Measurements from ENCODE around the gene EPN2.

Gene EPN2

DNA sequence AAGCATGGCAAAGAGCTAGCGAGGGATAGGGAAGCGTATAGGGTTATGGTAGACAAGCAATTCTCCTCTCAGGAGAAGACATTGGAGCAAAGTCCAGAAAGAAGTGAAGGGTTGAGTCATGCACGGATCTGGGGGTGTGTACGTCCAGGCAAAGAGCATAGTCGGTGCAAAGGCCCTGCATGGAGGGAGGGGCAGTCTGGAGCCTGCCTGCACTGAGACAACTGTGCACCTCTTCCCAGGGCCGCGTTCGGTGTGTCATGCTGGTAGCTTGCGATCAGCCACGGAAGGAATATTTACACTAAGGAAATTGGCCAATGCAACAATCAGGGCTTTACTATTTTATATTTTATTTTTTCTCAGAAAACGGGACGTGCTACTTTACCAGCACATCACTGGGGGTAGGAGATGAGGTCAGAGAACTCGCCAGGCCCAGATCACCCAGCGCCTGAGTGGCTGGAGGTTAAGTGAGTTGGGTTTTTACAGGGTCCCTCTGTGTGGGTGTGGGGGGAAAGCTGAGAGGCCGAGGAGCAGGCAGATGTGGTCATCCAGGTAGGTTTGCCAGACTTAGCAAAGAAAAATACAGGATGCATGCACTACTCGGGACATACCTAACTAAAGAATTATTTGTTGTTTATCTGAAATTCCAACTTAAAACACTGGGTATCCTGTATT is 132.1 kb downstream of the EPN2 start:
- FAIRE-seq, result no peak

- no peak for FAIRE-seq
Measured at GRCh38 chr17:19369846-19370492, 132.8 kb downstream of the EPN2 start.

GRCh38 chr17:19370493-19370960 is 133.4 kb downstream of the EPN2 start:
- FAIRE-seq, result no peak

DNA sequence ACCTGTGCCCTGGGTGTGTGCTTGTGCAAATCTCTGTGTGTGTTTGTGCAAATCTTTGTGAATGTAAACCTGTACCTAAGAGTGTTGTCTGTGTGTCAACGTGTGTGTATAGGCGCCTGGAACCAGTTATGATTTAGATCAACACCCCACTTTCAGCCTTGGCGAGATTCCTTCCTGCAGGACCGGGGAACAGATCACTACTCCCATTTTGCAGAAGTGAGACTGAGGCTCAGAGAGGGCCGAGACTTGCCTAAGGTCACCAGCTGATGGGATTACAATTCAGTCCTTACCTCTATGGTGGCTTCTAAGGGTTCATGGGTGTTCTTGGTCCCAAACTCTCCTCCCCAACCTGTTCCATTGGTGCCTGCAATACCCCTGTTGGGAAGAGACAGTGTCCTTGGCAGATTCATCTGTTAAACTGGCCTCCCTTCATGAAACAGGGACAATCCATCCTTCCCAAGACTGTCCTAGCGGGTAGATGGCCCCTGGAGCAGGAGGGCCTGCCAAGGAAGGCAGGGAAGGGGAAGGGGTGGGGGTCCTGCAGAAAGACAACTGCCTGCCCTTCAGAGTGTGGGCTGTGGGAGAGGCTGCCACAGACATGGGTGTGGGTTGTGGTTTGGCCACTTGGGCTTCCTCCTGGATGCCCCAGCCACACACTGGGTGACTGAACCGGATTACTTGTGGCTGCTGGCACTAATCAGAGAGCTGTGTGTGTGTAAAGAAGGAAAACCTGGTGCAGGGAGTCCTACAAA is 134.3 kb downstream of the EPN2 start:
- FAIRE-seq, result no peak

GRCh38 chr17:19372011-19372370 is 134.8 kb downstream of the EPN2 start:
- no peak for FAIRE-seq

- FAIRE-seq, result no peak
Measured at GRCh38 chr17:19372439-19372838, 135.3 kb downstream of the EPN2 start.

- FAIRE-seq, result no peak
Measured at GRCh38 chr17:19372866-19373504, 135.8 kb downstream of the EPN2 start.

DNA sequence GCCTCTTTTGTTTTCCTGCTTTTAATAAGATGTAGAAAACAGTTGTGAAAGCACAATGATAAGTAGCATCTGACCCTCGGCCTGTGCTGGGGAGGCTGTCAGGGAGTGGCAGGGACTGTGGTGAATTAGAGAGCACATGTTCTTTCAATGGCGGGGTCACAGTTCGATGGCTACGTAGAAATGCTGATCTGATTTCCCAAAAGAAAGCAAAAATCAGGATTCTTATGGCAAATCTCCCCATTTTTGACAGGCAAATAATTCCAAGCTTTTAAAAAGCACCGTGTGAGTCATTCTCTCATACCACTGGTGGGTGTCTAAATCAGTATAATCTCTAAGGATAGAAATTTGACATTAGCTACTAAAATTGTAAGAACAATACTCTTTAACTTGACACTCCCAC is 137.0 kb downstream of the EPN2 start:
- no peak for FAIRE-seq

GRCh38 chr17:19375732-19376131 is 138.6 kb downstream of the EPN2 start:
- FAIRE-seq, result no peak

GRCh38 chr17:19376811-19377210 is 139.6 kb downstream of the EPN2 start:
- FAIRE-seq, result no peak

DNA sequence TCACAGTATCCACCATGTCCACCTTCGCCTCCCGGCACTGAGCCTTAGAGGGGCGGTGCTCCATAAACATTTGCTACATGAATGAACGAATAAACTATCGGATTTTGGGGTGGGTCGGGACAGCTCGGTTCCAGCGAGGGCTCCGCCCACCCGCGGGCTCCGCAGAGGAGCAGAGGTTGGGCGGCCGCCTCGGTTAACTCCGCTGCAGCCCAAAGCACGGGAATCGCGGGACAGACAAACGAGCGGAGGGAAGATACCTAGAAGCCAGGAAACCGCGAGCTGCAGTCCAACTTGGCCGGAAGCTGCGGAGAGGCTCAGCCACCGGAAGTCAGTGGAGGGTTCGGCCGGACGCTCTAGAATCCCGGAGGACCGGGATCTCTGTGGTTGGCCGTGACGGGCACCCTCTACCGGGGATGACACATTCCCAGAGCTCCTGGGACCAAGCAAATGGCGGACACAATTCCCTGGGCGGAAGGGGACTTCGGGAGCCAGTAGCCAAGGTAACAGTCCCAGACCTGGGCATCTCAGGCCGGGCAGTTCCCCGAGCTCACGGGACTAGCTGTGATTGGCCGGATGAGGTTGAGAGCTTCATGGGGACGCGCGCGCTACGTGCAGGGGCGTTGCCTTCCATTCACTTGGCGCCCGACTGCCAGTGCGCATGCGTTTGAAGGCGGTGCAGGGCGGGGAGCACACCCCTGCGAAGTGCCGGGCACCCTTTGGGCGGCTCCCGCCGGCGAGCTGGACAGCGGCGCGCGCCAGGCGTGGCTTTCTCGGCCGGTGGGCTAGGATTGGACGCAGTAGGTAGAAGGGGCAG is 140.6 kb downstream of the EPN2 start:
- FAIRE-seq, result peak; percentile 98

- no peak for FAIRE-seq
Measured at GRCh38 chr17:19378416-19379360, 141.5 kb downstream of the EPN2 start, which contains the start of gene MAPK7. Gene MAPK7 (plus strand): TSS chr17:19378498. CDS start chr17:19378901, 403 bp downstream.

DNA sequence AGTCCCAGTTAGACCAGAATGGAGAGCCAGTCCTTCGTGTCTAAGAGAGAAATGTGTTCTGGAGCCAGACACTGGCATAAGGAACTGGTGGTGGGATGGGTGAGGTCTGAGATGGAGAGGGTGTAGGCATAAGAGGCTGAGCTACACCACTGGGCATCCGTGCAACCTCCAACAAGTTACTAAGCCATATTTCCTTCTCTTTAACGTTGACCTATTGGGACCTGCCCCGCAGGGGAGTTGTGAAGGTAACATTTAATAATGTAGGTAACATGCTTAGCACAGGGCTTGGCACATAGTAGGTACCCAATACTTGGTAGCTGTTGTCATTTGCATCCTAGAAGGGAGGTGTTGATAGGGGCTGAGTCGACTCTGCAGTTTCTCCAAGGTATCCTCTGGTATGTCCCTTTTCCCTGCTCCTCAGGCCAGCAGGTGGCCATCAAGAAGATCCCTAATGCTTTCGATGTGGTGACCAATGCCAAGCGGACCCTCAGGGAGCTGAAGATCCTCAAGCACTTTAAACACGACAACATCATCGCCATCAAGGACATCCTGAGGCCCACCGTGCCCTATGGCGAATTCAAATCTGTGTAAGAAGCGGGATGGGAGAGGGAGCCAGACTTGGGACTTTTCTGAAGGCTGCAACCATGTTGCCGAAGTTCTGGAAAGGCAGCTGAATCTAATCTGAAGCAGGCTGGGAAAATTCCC is 142.3 kb downstream of the EPN2 start:
- FAIRE-seq, result no peak

GRCh38 chr17:19380481-19381301 is 143.5 kb downstream of the EPN2 start:
- no peak for FAIRE-seq

GRCh38 chr17:19381361-19381740 is 144.2 kb downstream of the EPN2 start:
- FAIRE-seq, result no peak

- no peak for FAIRE-seq
Measured at GRCh38 chr17:19381741-19382444, 144.7 kb downstream of the EPN2 start.

GRCh38 chr17:19382531-19383444 is 145.6 kb downstream of the EPN2 start:
- no peak for FAIRE-seq

All from A204.1 (cell line).